Measurements from ENCODE around the gene UNC93B1. TPM values are rescaled to one million over a fixed set of nuclear protein-coding genes. Genes with fewer than 3 reads are reported as not detected.
A peak's percentile ranks its signal among the peaks of the same experiment; 100 is the strongest.
"Not testable (repeated sequence)": the region's sequence is repeated elsewhere in the genome, so short reads cannot be mapped to it uniquely, and the experiment has no call there.

The UNC93B1 gene
- total RNA-seq, 2 donors from 2014 or later = 24.7 to 27.2 TPM

GRCh38 chr11:67991347-67992121 lies 12.4 kb downstream of the UNC93B1 start:
- H3K36me3 Mint-ChIP-seq (ENCODE audit: low read depth); H3K4me1 Mint-ChIP-seq; H3K9me3 ChIP-seq (ENCODE audit: control insufficient read depth, low read length, poor library complexity, severe bottlenecking); ATAC-seq; H3K4me3 Mint-ChIP-seq; H3K27me3 Mint-ChIP-seq; H3K27ac Mint-ChIP-seq; DNase-seq: not testable (repeated sequence)

- not testable (repeated sequence) for DNase-seq; H3K27me3 Mint-ChIP-seq; H3K4me1 Mint-ChIP-seq; H3K36me3 Mint-ChIP-seq (ENCODE audit: low read depth); H3K27ac Mint-ChIP-seq; H3K4me3 Mint-ChIP-seq; ATAC-seq; H3K9me3 ChIP-seq (ENCODE audit: control insufficient read depth, low read length, poor library complexity, severe bottlenecking)
These were observed 13.2 kb downstream of the UNC93B1 start for GRCh38 chr11:67990546-67991346.

GRCh38 chr11:67985302-67985701 lies 18.6 kb downstream of the UNC93B1 start:
- not testable (repeated sequence) for ATAC-seq; H3K4me3 Mint-ChIP-seq; DNase-seq; H3K4me1 Mint-ChIP-seq; H3K27ac Mint-ChIP-seq; H3K36me3 Mint-ChIP-seq (ENCODE audit: low read depth); H3K9me3 ChIP-seq (ENCODE audit: control insufficient read depth, low read length, poor library complexity, severe bottlenecking)
- peaks cover 14% of the 10 kb centered on the region for H3K27me3 Mint-ChIP-seq

- H3K27me3 Mint-ChIP-seq = peaks cover 20% of the 10 kb centered on the region
- no peak for ATAC-seq
- H3K27ac Mint-ChIP-seq = no peak overlapping the region
- no peaks in the 10 kb centered on the region for H3K9me3 ChIP-seq (ENCODE audit: control insufficient read depth, low read length, poor library complexity, severe bottlenecking)
- no peaks in the 10 kb centered on the region for H3K36me3 Mint-ChIP-seq (ENCODE audit: low read depth)
- H3K4me3 Mint-ChIP-seq = no peak overlapping the region
- H3K4me1 Mint-ChIP-seq = no peaks in the 10 kb centered on the region
- no peak for DNase-seq
These were observed 19.9 kb downstream of the UNC93B1 start for GRCh38 chr11:67983951-67984350.

GRCh38 chr11:67982255-67982857 lies 21.5 kb downstream of the UNC93B1 start:
- H3K36me3 Mint-ChIP-seq (ENCODE audit: low read depth); H3K4me3 Mint-ChIP-seq; H3K4me1 Mint-ChIP-seq; ATAC-seq; DNase-seq; H3K9me3 ChIP-seq (ENCODE audit: control insufficient read depth, low read length, poor library complexity, severe bottlenecking): not testable (repeated sequence)
- Mint-ChIP-seq H3K27me3 (peaks cover 31% of the 10 kb centered on the region), H3K27ac (peak overlapping the region; percentile 16)

- not testable (repeated sequence) for ATAC-seq, H3K4me1 Mint-ChIP-seq, H3K4me3 Mint-ChIP-seq
These were observed 22.7 kb downstream of the UNC93B1 start for GRCh38 chr11:67981226-67981625.

GRCh38 chr11:67978766-67979418 lies 25.0 kb downstream of the UNC93B1 start:
- DNase-seq; H3K9me3 ChIP-seq (ENCODE audit: control insufficient read depth, low read length, poor library complexity, severe bottlenecking); ATAC-seq: not testable (repeated sequence)

More at GRCh38 chr11:67981226-67981625, 22.7 kb downstream of the UNC93B1 start:
- not testable (repeated sequence) for H3K36me3 Mint-ChIP-seq (ENCODE audit: low read depth); DNase-seq; H3K9me3 ChIP-seq (ENCODE audit: control insufficient read depth, low read length, poor library complexity, severe bottlenecking)
- Mint-ChIP-seq H3K27ac (peak overlapping the region; percentile 16), H3K27me3 (peaks cover 38% of the 10 kb centered on the region)

GRCh38 chr11:67974746-67975145 lies 29.2 kb downstream of the UNC93B1 start:
- not testable (repeated sequence) for H3K4me3 Mint-ChIP-seq; H3K4me1 Mint-ChIP-seq; H3K27ac Mint-ChIP-seq; H3K36me3 Mint-ChIP-seq (ENCODE audit: low read depth); DNase-seq; ATAC-seq; H3K9me3 ChIP-seq (ENCODE audit: control insufficient read depth, low read length, poor library complexity, severe bottlenecking)
- H3K27me3 Mint-ChIP-seq = peaks cover 64% of the 10 kb centered on the region

More at GRCh38 chr11:67978766-67979418, 25.0 kb downstream of the UNC93B1 start:
- H3K36me3 Mint-ChIP-seq (ENCODE audit: low read depth); H3K4me3 Mint-ChIP-seq; H3K4me1 Mint-ChIP-seq; H3K27ac Mint-ChIP-seq: not testable (repeated sequence)
- peaks cover 47% of the 10 kb centered on the region for H3K27me3 Mint-ChIP-seq

- not testable (repeated sequence) for H3K27ac Mint-ChIP-seq; DNase-seq; H3K36me3 Mint-ChIP-seq (ENCODE audit: low read depth); H3K9me3 ChIP-seq (ENCODE audit: control insufficient read depth, low read length, poor library complexity, severe bottlenecking); H3K4me3 Mint-ChIP-seq; H3K4me1 Mint-ChIP-seq; ATAC-seq
- peaks cover 21% of the 10 kb centered on the region for H3K27me3 Mint-ChIP-seq
These were observed 38.0 kb downstream of the UNC93B1 start for GRCh38 chr11:67965830-67966348.

GRCh38 chr11:67964746-67965145 lies 39.2 kb downstream of the UNC93B1 start:
- ATAC-seq; H3K4me3 Mint-ChIP-seq; H3K9me3 ChIP-seq (ENCODE audit: control insufficient read depth, low read length, poor library complexity, severe bottlenecking); H3K4me1 Mint-ChIP-seq; H3K27ac Mint-ChIP-seq; H3K36me3 Mint-ChIP-seq (ENCODE audit: low read depth); DNase-seq: not testable (repeated sequence)
- peaks cover 27% of the 10 kb centered on the region for H3K27me3 Mint-ChIP-seq

GRCh38 chr11:67963879-67964278 lies 40.0 kb downstream of the UNC93B1 start:
- DNase-seq; ATAC-seq; H3K4me1 Mint-ChIP-seq; H3K36me3 Mint-ChIP-seq (ENCODE audit: low read depth); H3K27ac Mint-ChIP-seq; H3K9me3 ChIP-seq (ENCODE audit: control insufficient read depth, low read length, poor library complexity, severe bottlenecking); H3K4me3 Mint-ChIP-seq: not testable (repeated sequence)
- peaks cover 32% of the 10 kb centered on the region for H3K27me3 Mint-ChIP-seq

GRCh38 chr11:67963217-67963616 lies 40.7 kb downstream of the UNC93B1 start:
- ATAC-seq; H3K4me3 Mint-ChIP-seq; H3K36me3 Mint-ChIP-seq (ENCODE audit: low read depth); H3K4me1 Mint-ChIP-seq; DNase-seq; H3K9me3 ChIP-seq (ENCODE audit: control insufficient read depth, low read length, poor library complexity, severe bottlenecking); H3K27ac Mint-ChIP-seq: not testable (repeated sequence)
- peaks cover 34% of the 10 kb centered on the region for H3K27me3 Mint-ChIP-seq
